Astrocyte of the spinal cord (primary cell): ENCODE measurements around the gene CXXC1.
A peak's percentile ranks its signal among the peaks of the same experiment; 100 is the strongest.

Experiments used
- DNase-seq: peaks from one replicate; pipeline ENCODE4 v3.0.0; 2011; ENCODE audit warnings: low read depth, low spot score
- H3K4me3 ChIP-seq: 2 replicates; pipeline ENCODE4 v1.5.1; 2011; ENCODE audit warnings: low read depth, mild to moderate bottlenecking, low read length, moderate library complexity
- in situ Hi-C: cut with HindIII; loops from 2 replicates; pipeline ENCODE4 v1.10.0; 2017; ENCODE audit warnings: low sequenced_read_pairs
- TF ChIP-seq, protein P1 (sequence below): IDR thresholded peaks from 2 replicates; pipeline ENCODE4 v1.5.1; 2012; ENCODE audit warnings: low read depth, mild to moderate bottlenecking, low read length, inconsistent platforms

CXXC1 gene

DNA sequence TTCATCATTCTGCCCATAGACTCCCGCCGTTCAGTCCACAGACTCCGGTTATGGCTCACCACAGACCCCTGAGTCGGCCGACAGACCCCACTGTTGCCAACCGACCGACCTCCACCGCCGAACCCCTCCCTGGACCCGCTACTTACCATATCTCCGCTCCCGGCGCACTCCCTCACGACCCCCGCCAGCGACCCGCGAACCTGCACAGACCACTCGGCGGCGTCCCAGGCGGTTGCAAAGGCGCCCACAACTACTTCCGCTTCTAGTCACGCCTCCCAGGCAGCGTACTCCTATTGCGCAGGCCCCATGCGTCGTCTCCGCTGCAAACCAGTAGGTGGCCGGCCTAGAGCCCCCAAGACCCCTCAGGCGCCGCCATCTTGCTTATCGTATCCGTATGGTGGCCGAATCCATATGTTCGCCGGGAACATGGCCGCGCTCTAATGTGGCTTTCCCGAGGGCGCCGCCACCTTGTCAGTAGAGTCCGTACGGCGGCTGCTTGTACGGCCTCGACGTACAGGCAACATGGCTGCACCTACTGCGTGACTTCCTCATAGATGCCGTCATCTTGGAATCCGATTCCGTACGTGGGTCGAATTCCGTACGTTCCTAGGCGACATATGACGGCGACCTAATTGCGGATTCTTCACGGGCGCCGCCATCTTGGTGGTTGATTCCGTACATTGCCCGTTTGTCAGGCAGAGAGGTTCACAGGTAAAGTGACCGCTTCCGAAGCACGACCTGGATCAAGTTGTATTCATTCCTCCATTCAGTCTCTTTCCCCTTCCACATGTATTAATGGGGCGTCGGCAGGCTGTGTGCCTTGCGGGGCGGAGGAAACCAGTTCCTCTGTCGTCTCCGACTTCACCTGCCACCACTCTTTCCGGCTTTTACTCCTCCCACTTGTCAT lies at the start of gene CXXC1:
Gene CXXC1, minus strand, starts transcription at position 252 of the 907 bp plus-strand sequence. Its CDS starts 103 bp downstream, at position 149.
- in situ Hi-C loops: no loop called here
- peak within 1 kb of the TSS; percentile 72 for H3K4me3 ChIP-seq
- DNase-seq: peak; percentile 100
- TF ChIP-seq, protein P1, sequence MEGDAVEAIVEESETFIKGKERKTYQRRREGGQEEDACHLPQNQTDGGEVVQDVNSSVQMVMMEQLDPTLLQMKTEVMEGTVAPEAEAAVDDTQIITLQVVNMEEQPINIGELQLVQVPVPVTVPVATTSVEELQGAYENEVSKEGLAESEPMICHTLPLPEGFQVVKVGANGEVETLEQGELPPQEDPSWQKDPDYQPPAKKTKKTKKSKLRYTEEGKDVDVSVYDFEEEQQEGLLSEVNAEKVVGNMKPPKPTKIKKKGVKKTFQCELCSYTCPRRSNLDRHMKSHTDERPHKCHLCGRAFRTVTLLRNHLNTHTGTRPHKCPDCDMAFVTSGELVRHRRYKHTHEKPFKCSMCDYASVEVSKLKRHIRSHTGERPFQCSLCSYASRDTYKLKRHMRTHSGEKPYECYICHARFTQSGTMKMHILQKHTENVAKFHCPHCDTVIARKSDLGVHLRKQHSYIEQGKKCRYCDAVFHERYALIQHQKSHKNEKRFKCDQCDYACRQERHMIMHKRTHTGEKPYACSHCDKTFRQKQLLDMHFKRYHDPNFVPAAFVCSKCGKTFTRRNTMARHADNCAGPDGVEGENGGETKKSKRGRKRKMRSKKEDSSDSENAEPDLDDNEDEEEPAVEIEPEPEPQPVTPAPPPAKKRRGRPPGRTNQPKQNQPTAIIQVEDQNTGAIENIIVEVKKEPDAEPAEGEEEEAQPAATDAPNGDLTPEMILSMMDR: peak; percentile 54

DNA sequence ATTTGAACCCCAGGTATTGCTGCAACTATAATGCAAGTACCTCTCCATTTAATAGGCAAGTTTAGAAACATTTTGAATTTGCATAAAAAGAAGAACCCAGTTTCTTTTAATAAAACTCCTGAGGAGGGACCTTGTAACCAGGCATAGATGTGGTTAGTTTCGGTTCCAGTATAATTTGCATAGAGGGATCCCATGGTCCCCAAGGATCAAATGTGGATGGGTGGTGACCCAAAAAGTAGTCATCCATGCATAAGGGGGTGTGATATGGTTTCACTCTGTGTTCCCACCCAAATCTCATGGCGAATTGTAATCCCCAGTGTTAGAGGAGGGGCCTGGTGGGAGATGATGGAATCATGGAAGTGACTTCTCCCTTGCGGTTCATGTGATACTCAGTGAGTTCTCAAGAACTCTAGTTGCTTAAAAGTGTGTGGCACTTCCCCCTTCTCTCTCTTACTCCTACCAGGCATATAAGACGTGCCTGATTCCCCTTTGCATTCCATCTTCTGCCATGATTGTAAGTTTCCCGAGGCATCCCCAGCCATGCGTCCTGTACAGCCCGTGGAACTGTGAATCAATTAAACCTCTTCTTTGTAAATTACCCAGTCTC lies 47.2 kb upstream of the CXXC1 start:
- TF ChIP-seq, protein P1: no peak
- H3K4me3 ChIP-seq: no peak overlapping the region
- in situ Hi-C loops: no loop called here
- DNase-seq: no peak

DNA sequence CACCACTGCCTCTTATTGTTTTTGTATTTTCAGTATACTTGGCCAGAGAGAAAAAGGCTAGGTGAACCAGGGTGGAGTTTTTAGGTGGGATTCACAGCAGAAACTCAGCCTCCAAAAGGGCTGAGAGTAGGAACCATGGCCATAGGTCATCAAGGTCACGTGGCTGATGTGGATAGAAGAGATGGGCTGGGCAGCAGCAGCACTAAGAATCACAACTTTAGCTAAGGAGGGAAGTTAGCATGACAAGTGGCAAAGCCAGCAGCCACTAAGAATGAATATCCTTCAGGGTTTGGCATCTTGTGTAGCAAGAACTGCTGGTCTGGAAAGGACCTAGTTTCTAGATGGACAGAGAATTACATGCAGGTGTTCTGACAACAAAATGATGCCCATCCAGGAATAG lies 44.2 kb upstream of the CXXC1 start:
- TF ChIP-seq, protein P1: no peak
- no peak overlapping the region for H3K4me3 ChIP-seq
- in situ Hi-C loops: no loop called here
- no peak for DNase-seq

DNA sequence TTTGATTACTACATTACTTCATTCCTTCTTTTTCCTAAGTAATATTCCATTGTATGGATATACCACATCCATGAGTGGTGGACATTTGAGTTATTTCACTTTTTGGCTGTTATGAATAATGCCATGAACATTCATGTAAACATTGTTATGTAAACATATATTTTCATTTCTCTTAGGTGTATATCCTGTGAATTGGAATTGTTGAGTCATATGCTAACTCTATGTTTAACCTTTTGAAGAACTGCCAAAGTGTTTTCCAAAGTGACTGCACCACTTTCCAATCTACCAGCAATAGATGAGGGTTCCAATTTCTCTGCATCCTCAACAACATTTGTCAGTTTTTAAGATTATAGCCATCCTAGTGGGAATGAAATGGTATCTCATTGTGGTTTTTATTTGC lies 42.7 kb upstream of the CXXC1 start:
- no peak overlapping the region for H3K4me3 ChIP-seq
- TF ChIP-seq, protein P1: no peak
- DNase-seq: no peak
- in situ Hi-C loops: no loop called here

DNA sequence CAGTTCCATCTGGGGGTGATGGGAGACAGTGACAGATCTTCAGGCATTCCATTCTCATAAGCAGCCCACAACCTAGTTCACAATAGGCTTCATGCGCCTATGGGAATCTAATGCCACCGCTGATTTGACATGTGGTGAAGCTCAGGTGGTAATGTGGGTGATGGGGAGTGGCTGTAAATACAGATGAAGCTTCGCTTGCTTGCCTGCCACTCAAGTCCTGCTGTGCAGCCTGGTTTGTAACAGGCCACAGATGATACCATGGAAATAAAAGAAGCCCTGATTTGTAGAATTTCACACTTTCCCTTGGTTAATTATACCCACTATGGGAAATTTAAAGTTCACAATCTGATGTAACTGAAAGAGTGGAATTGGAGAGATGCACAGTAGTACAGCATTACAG lies 40.5 kb upstream of the CXXC1 start:
- no peak overlapping the region for H3K4me3 ChIP-seq
- TF ChIP-seq, protein P1: no peak
- no peak for DNase-seq
- in situ Hi-C loops: no loop called here

DNA sequence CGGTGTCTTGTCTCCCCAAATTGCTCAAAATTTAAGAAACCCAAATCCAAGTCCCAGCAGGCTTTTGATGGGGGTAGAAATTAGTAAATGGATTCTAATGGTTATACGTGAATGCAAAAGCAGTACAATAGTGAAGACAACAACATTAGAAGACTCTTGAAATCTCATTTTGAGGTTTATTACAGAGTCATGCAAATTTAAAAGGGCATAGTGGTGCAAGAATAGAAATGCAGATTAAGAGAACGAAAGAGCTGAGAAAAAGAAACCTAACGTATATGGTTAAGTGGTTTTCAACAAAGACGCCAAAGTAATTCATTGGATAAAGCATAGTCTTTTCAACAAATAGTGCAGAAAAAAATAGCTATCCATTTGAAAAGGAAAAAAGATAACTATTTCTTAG lies 33.2 kb upstream of the CXXC1 start:
- no peak for DNase-seq
- no peak overlapping the region for H3K4me3 ChIP-seq
- TF ChIP-seq, protein P1: no peak
- in situ Hi-C loops: no loop called here
